ENCODE measurements around the gene SH2B2. TPM values are rescaled to one million over a fixed set of nuclear protein-coding genes. Genes with fewer than 3 reads are reported as not detected.

The SH2B2 gene
- total RNA-seq, 3 donors from 2014 or later (not counting 1 experiment from before 2014, with no cell fraction given): 1.6 to 2.9 (median 2.0) TPM

DNA sequence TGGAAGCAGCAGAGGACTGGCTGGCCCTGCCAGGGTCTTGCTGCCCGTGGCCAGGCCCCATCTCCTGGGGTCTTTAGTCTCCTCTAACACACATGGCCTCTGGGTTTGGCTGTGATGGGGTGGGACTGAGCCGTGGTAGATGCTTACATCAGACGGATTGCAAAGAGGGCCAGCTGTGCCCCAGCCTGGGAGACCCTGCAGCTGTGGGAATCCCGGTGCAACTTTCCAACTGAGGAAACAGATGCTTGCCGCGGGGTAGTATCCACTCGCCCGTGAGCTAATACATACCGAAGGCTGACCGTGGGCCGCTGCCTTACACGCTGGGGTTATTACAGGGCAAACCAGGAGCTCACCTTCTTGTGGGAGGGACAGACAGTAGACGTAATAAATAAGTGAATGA is 24.1 kb upstream of the SH2B2 start:
- no peak overlapping the region for H3K27ac ChIP-seq (ENCODE audit: low read length)
- intact Hi-C loops (cut with micrococcal nuclease): no loop called here

DNA sequence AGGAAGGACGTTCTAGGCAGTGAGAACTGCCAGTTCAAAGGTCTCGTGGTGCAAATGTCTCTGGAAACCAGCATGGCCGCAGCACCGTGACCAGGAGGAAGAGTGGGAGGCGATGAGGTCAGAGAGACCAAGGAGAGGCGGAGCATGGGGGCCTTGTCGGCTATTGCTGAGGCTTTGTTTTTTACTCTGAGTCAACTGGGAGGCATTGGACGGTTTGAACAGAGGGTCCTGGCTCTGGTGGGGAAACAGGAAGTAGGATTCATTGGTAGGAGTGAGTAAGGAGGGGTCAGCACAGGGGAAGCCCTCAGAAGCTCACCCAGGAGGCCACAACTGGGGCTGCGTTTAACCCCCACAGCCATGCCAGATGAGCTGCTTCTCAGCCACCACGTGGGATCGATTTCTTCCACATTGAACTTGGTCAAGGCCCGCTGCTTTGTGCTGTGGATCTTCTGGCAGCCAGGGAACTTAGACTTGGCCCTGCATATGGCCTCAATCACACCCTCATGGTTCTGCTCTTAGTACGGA is 22.2 kb upstream of the SH2B2 start:
- Histone ChIP-seq H3K9me3 (ENCODE audit: control insufficient read depth, insufficient read depth, low read length) (no peaks in the 10 kb centered on the region), H3K27me3 (ENCODE audit: control insufficient read depth, insufficient read depth, low read length) (no peaks in the 10 kb centered on the region), H3K36me3 (ENCODE audit: control insufficient read depth, insufficient read depth, low read length) (no peaks in the 10 kb centered on the region), H3K4me1 (ENCODE audit: control insufficient read depth, insufficient read depth, low read length) (no peaks in the 10 kb centered on the region), H3K4me3 (ENCODE audit: low read length) (no peak overlapping the region), H3K27ac (ENCODE audit: low read length) (no peak overlapping the region)
- H3K4me3 Mint-ChIP-seq: no peak overlapping the region
- H3K9me3 Mint-ChIP-seq: no peaks in the 10 kb centered on the region
- ATAC-seq (no peak), DNase-seq (no peak)
- intact Hi-C loops (cut with micrococcal nuclease): no loop called here
- no peak overlapping the region for H3K27ac Mint-ChIP-seq
- H3K27me3 Mint-ChIP-seq (ENCODE audit: low read depth in 2 of 2): no peaks in the 10 kb centered on the region
- peaks cover 0 to 5% of the 10 kb centered on the region in 2 donors for H3K4me1 Mint-ChIP-seq
- TF ChIP-seq, protein P1, sequence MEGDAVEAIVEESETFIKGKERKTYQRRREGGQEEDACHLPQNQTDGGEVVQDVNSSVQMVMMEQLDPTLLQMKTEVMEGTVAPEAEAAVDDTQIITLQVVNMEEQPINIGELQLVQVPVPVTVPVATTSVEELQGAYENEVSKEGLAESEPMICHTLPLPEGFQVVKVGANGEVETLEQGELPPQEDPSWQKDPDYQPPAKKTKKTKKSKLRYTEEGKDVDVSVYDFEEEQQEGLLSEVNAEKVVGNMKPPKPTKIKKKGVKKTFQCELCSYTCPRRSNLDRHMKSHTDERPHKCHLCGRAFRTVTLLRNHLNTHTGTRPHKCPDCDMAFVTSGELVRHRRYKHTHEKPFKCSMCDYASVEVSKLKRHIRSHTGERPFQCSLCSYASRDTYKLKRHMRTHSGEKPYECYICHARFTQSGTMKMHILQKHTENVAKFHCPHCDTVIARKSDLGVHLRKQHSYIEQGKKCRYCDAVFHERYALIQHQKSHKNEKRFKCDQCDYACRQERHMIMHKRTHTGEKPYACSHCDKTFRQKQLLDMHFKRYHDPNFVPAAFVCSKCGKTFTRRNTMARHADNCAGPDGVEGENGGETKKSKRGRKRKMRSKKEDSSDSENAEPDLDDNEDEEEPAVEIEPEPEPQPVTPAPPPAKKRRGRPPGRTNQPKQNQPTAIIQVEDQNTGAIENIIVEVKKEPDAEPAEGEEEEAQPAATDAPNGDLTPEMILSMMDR (IDR thresholded peaks at IDR 0.05): no peak
- WGBS (ENCODE audit: insufficient coverage): 75% methylated on average over 13 of the region's 13 CpGs
- no peaks in the 10 kb centered on the region for H3K36me3 Mint-ChIP-seq

More for the DNA sequence above, 24.1 kb upstream of the SH2B2 start:
- H3K36me3 Mint-ChIP-seq: no peaks in the 10 kb centered on the region
- no peak for ATAC-seq
- no peak for DNase-seq
- no peaks in the 10 kb centered on the region for H3K27me3 ChIP-seq (ENCODE audit: control insufficient read depth, insufficient read depth, low read length)
- H3K4me3 ChIP-seq (ENCODE audit: low read length): no peak overlapping the region
- no peak overlapping the region for H3K4me3 Mint-ChIP-seq
- no peaks in the 10 kb centered on the region for H3K9me3 Mint-ChIP-seq
- TF ChIP-seq, protein P1 (IDR thresholded peaks at IDR 0.05): no peak
- WGBS (ENCODE audit: insufficient coverage): 93% methylated on average over 13 of the region's 13 CpGs
- H3K4me1 ChIP-seq (ENCODE audit: control insufficient read depth, insufficient read depth, low read length): no peaks in the 10 kb centered on the region
- no peaks in the 10 kb centered on the region for H3K36me3 ChIP-seq (ENCODE audit: control insufficient read depth, insufficient read depth, low read length)
- H3K27me3 Mint-ChIP-seq (ENCODE audit: low read depth in 2 of 2): no peaks in the 10 kb centered on the region
- no peak overlapping the region for H3K27ac Mint-ChIP-seq
- no peaks in the 10 kb centered on the region for H3K4me1 Mint-ChIP-seq
- no peaks in the 10 kb centered on the region for H3K9me3 ChIP-seq (ENCODE audit: control insufficient read depth, insufficient read depth, low read length)

DNA sequence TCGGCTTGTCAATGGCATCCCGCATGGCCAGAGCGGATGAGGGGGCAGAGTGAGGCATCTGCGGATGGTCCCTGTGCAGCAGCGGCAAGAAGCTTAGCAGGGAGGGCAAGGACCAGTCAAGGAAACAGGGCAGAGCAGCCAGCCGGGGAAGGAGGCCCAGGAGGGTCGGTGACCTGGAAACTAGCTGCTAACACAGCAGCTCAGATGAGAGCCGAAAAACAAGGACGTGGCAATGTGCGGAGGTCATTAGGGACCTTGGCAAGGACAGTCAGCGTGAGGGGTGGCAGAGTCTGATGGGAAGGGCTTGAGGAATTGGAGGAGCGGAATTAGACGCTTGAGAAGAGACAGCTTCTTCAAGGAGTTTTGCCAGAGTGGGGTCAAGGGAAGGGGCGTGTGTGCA is 20.1 kb upstream of the SH2B2 start:
- H3K4me3 ChIP-seq (ENCODE audit: low read length): no peak overlapping the region
- DNase-seq: no peak
- H3K4me3 Mint-ChIP-seq: no peak overlapping the region
- H3K9me3 ChIP-seq (ENCODE audit: control insufficient read depth, insufficient read depth, low read length): no peaks in the 10 kb centered on the region
- H3K36me3 ChIP-seq (ENCODE audit: control insufficient read depth, insufficient read depth, low read length): no peaks in the 10 kb centered on the region
- no peaks in the 10 kb centered on the region for H3K9me3 Mint-ChIP-seq
- H3K27me3 Mint-ChIP-seq (ENCODE audit: low read depth in 2 of 2): no peaks in the 10 kb centered on the region
- H3K4me1 Mint-ChIP-seq: peaks cover 0 to 5% of the 10 kb centered on the region in 2 donors
- H3K4me1 ChIP-seq (ENCODE audit: control insufficient read depth, insufficient read depth, low read length): no peaks in the 10 kb centered on the region
- no peak overlapping the region for H3K27ac Mint-ChIP-seq
- ATAC-seq: no peak
- TF ChIP-seq, protein P1 (IDR thresholded peaks at IDR 0.05): no peak
- 96% methylated on average over 14 of the region's 14 CpGs for WGBS (ENCODE audit: insufficient coverage)
- no peaks in the 10 kb centered on the region for H3K36me3 Mint-ChIP-seq
- intact Hi-C loops (cut with micrococcal nuclease): no loop called here
- H3K27me3 ChIP-seq (ENCODE audit: control insufficient read depth, insufficient read depth, low read length): no peaks in the 10 kb centered on the region
- no peak overlapping the region for H3K27ac ChIP-seq (ENCODE audit: low read length)

DNA sequence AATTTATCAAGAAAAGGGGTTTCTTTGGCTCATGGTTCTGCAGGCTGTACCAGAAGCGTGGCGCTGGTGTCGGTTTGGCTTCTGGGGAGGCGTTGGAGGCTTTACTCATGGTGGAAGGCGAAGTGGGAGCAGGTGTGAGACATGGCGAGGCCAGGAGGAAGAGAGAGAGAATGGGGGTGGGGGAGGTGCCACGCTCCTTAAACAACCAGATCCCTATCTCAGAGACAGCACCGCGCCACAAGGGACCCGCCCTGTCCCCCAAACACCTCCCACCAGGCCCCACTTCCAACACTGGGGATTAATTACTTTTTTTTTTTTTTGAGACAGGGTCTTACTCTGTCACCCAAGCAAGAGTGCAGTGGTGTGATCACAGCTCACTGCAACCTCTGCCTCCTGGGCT is 18.0 kb upstream of the SH2B2 start:
- 81% methylated on average over 5 of the region's 10 CpGs for WGBS (ENCODE audit: insufficient coverage)
- H3K4me3 Mint-ChIP-seq: no peak overlapping the region
- no peak for ATAC-seq
- no peaks in the 10 kb centered on the region for H3K9me3 Mint-ChIP-seq
- Histone ChIP-seq H3K4me3 (ENCODE audit: low read length) (no peak overlapping the region), H3K36me3 (ENCODE audit: control insufficient read depth, insufficient read depth, low read length) (no peaks in the 10 kb centered on the region), H3K27me3 (ENCODE audit: control insufficient read depth, insufficient read depth, low read length) (no peaks in the 10 kb centered on the region), H3K4me1 (ENCODE audit: control insufficient read depth, insufficient read depth, low read length) (no peaks in the 10 kb centered on the region), H3K27ac (ENCODE audit: low read length) (no peak overlapping the region), H3K9me3 (ENCODE audit: control insufficient read depth, insufficient read depth, low read length) (no peaks in the 10 kb centered on the region)
- H3K36me3 Mint-ChIP-seq: no peaks in the 10 kb centered on the region
- no peak for DNase-seq
- H3K27ac Mint-ChIP-seq: no peak overlapping the region
- TF ChIP-seq, protein P1 (IDR thresholded peaks at IDR 0.05): no peak
- peaks cover 0 to 5% of the 10 kb centered on the region in 2 donors for H3K4me1 Mint-ChIP-seq
- no peaks in the 10 kb centered on the region for H3K27me3 Mint-ChIP-seq (ENCODE audit: low read depth in 2 of 2)
- intact Hi-C loops (cut with micrococcal nuclease): no loop called here
